ENCODE measurements around the gene PPARG.

PPARG gene

GRCh38 chr3:12286504-12286903 is 2.4 kb upstream of the PPARG start:
- no peak overlapping the region for H3K4me3 ChIP-seq (ENCODE audit: low read depth, low read length)
- DNase-seq (ENCODE audit: low read depth): peak; percentile 14
- TF ChIP-seq CTCF (IDR thresholded peaks at IDR 0.05; ENCODE audit: low read depth, low read length) (no peak), MYC (IDR thresholded peaks at IDR 0.05; ENCODE audit: low read depth, low read length) (no peak), POLR2A (IDR thresholded peaks at IDR 0.05; ENCODE audit: extremely low read depth, insufficient read length) (no peak)

- H3K4me3 ChIP-seq (ENCODE audit: low read depth, low read length): peak overlapping the region; percentile 53
- no peak for TF ChIP-seq MYC (IDR thresholded peaks at IDR 0.05; ENCODE audit: low read depth, low read length)
- TF ChIP-seq MAX (IDR thresholded peaks at IDR 0.05; ENCODE audit: low read depth, low read length): no peak
- no peak for TF ChIP-seq POLR2A (IDR thresholded peaks at IDR 0.05; ENCODE audit: extremely low read depth, insufficient read length)
- no peak for TF ChIP-seq CTCF (IDR thresholded peaks at IDR 0.05; ENCODE audit: low read depth, low read length)
- DNase-seq (ENCODE audit: low read depth): peak; percentile 41
These were observed 1.7 kb upstream of the PPARG start for GRCh38 chr3:12286927-12287726.

GRCh38 chr3:12287727-12288181 is 1.1 kb upstream of the PPARG start:
- H3K4me3 ChIP-seq (ENCODE audit: low read depth, low read length): peak overlapping the region; percentile 53
- peak; percentile 61 for DNase-seq (ENCODE audit: low read depth)
- TF ChIP-seq MAX (IDR thresholded peaks at IDR 0.05; ENCODE audit: low read depth, low read length): no peak
- TF ChIP-seq CTCF (IDR thresholded peaks at IDR 0.05; ENCODE audit: low read depth, low read length): no peak
- TF ChIP-seq MYC (IDR thresholded peaks at IDR 0.05; ENCODE audit: low read depth, low read length): no peak
- TF ChIP-seq POLR2A (IDR thresholded peaks at IDR 0.05; ENCODE audit: extremely low read depth, insufficient read length): no peak

- H3K4me3 ChIP-seq (ENCODE audit: low read depth, low read length): no peak overlapping the region
- TF ChIP-seq POLR2A (IDR thresholded peaks at IDR 0.05; ENCODE audit: extremely low read depth, insufficient read length) (no peak), MAX (IDR thresholded peaks at IDR 0.05; ENCODE audit: low read depth, low read length) (no peak), CTCF (IDR thresholded peaks at IDR 0.05; ENCODE audit: low read depth, low read length) (no peak), MYC (IDR thresholded peaks at IDR 0.05; ENCODE audit: low read depth, low read length) (no peak)
- no peak for DNase-seq (ENCODE audit: low read depth)
These were observed 654 bp downstream of the PPARG start for GRCh38 chr3:12289524-12289923.

- no peak for TF ChIP-seq CTCF (IDR thresholded peaks at IDR 0.05; ENCODE audit: low read depth, low read length)
- no peak for TF ChIP-seq MYC (IDR thresholded peaks at IDR 0.05; ENCODE audit: low read depth, low read length)
- no peak for TF ChIP-seq MAX (IDR thresholded peaks at IDR 0.05; ENCODE audit: low read depth, low read length)
- no peak for TF ChIP-seq POLR2A (IDR thresholded peaks at IDR 0.05; ENCODE audit: extremely low read depth, insufficient read length)
- H3K4me3 ChIP-seq (ENCODE audit: low read depth, low read length): no peak overlapping the region
- DNase-seq (ENCODE audit: low read depth): no peak
These were observed 3.9 kb downstream of the PPARG start for GRCh38 chr3:12292770-12293169.
